GM19395 (cell line): ENCODE measurements around the gene ITPRIP.

ENCODE experiments used
- ATAC-seq: cut with Tn5 transposase; IDR thresholded peaks from one replicate; pipeline ENCODE4 v1.9.1; 2021; ENCODE audit warnings: mild to moderate bottlenecking, moderate library complexity; ENCODE audit not compliant: unreplicated experiment

Gene ITPRIP

GRCh38 chr10:104326991-104327610, 11.2 kb downstream of the ITPRIP start:
- no peak for ATAC-seq

- no peak for ATAC-seq
Observed at GRCh38 chr10:104325436-104326435, 12.5 kb downstream of the ITPRIP start.

- no peak for ATAC-seq
Observed at GRCh38 chr10:104324931-104325330, 13.3 kb downstream of the ITPRIP start.

DNA sequence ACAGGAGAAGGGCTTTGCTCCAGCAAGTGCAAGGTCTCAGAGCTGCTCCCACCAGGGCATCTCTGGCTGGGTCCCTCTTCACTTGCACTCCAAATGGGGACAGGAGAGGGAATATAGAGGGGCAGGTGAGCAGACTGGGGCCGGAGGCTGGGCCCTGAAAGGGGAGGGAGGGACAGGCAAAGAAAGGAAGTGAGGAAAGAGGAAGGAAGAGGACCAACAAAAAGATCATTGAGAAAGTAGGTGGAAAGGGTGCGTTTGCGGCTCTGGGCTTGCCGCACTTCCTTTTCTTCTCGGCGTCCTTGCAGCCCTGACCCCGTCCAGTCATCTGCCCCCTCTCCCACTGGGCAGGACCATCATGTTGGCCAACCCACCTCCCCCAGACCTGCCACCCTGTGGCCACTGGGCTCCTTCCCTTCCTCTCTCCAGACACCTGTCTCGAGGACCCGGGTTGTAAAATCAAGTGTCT, 14.0 kb downstream of the ITPRIP start:
- no peak for ATAC-seq

DNA sequence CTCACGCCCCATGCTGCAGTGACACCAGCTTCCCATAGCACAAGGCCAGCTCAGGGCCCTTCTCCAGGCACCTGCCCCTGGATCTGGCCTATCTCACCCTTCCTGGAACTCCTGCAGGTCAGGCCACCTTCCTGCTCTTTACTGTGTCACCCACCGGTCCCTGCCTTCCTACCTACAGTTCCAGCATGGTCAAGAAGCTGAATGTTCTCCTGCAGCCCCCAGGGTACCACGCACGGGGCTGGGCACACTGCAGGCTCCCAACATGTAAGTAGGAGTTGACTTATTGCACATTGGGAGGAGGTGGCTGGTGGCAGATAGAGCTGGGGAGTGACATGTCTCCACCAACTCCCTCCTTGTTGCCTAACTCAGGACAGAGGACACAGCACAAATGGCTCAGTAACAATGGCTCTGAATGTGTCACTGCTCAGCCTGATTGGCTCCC, 14.5 kb downstream of the ITPRIP start:
- no peak for ATAC-seq

DNA sequence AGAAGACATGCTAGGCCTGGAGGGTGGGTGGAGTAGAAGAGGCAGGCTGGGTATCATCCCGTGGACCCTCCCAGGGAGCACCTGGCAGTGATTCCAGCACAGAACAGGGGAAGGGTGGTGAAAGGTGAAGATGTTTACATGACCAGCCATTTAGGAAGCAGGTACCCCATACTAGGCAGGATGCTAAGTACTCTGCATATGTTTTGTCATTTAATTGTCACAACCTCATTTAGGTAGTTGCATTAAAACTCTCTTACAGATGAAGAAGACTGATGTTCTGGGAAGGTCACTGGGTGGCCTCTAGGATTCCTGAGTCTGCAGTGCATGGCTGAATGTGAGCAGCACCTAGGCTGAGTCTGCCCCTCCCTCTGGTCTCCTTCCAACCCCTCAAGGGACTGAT, 15.2 kb downstream of the ITPRIP start:
- no peak for ATAC-seq

GRCh38 chr10:104322416-104322782, 15.9 kb downstream of the ITPRIP start:
- no peak for ATAC-seq

GRCh38 chr10:104321725-104322415, 16.4 kb downstream of the ITPRIP start:
- no peak for ATAC-seq

DNA sequence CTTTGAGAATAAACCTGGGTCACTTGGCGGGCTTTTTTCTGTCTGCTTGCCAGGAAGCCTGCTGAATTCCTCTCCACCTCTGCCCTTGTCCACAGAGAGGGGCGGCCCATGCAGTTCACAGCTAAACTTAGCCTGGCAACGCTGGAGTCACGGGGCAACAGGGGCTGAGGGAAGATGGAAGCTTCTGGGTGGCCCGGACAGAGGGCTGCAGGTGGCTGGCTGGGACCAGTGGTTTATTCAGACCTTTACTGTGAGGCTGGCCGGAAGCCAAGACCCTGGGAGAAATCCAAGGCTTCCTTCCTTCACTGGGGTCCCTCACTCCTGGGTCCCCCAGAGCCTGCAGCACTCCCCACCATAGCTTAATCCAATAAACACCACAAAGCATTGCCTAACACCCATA, 17.0 kb downstream of the ITPRIP start:
- no peak for ATAC-seq

GRCh38 chr10:104318810-104319741, 19.2 kb downstream of the ITPRIP start:
- ATAC-seq: no peak

GRCh38 chr10:104318326-104318725, 19.9 kb downstream of the ITPRIP start:
- ATAC-seq: no peak

DNA sequence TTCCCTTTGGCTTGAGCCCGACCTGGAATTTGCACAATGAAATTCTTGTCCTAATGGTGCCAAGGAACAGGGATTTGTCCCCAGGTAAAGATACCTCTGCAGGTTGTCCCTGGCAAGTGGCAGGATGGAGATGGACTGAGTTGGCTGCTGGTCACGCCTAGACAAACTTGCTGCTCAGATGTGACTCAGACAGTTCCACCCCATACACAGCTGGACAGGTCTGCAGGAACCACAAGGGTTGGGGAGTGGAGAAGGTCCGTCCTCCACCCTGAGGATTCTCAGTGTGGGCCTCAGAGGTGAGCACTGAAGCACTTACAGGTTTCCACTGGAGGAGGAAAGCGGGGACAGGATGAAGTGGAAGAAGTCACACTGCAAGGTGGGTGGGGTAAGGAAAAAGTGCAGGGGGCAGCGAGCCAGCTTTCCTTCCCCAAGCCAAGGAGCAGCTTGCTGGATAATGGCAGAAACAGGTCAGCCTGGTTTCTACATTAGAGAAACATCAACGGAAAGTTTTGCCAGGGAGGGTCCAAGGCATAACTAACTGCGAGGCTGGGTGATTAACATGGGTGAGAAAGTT, 20.5 kb downstream of the ITPRIP start:
- no peak for ATAC-seq

DNA sequence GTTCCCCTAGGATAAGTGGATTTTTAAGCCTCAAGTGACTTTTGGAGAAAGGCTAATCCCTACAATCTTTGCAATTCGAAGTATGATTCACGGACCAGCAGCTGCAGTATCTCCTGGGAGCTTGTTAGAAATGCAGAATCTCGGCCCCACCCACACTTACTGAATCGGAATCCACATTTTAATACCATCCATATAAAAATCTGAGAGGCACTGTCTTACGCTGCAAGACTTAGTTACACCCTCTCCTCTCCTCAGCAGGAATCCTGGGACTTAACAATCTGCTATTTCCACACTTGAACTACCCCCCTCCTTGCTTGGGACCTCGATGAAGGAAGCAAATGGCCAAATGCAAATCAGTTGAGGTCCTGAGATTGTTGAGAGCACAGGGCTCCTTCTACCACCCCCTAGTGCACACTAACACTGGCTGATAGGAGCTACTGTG, 21.0 kb downstream of the ITPRIP start:
- ATAC-seq: no peak

GRCh38 chr10:104316321-104317099, 21.8 kb downstream of the ITPRIP start:
- no peak for ATAC-seq

GRCh38 chr10:104315486-104315921, 22.8 kb downstream of the ITPRIP start:
- ATAC-seq: no peak

DNA sequence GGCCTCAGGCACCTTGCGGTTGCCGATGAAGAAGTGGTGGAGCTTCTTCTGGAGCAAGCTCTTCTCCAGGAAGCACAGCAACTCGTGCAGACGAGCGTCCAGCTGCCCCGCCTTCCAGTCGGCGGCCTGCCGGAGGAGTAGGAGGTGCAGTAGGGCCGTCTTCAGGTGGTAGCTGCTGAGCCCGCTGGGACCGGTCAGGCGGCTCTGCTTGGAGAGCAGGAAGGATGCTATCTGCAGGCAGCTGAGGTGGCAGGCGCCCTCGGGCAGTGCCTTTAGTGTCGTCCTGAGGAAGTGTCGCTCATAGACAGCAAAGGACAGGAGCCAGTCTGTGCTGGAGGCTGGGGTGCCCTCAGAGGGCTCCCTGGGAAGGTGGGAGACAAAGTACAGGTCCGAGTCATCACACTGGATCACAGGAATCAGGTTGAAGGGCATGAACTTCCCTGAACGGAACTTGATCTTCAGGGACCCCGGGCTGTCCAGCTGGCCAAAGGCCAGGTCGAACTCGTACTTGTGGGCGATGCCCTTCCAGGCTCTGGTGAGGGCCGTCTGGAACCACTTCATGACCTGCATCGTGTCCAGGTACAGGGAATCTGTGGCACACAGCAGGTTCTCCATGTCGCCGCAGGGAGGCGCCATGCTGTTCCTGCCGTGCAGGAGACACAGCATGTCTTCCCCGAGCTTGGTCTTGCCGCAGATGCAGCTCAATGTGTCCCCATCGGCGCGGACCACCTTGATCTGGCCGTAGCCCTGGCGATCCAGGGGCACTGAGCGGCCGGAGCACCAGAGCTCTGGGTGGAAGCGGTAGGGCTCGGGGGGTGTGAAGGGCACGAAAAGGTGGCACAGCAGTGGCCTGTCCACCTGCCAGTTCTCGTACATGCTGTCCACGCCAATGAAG, 23.4 kb downstream of the ITPRIP start:
- ATAC-seq: no peak

GRCh38 chr10:104311184-104311720, 27.0 kb downstream of the ITPRIP start:
- ATAC-seq: no peak
